KG1 (cell line): ENCODE data around the gene CHRNA7.
"Not testable (repeated sequence)": the region's sequence is repeated elsewhere in the genome, so short reads cannot be mapped to it uniquely, and the experiment has no call there.

ENCODE experiments used
- DNase-seq: peaks from one replicate; lab custom pipeline; 2025; lab: John Stamatoyannopoulos, UW

The CHRNA7 gene

DNA sequence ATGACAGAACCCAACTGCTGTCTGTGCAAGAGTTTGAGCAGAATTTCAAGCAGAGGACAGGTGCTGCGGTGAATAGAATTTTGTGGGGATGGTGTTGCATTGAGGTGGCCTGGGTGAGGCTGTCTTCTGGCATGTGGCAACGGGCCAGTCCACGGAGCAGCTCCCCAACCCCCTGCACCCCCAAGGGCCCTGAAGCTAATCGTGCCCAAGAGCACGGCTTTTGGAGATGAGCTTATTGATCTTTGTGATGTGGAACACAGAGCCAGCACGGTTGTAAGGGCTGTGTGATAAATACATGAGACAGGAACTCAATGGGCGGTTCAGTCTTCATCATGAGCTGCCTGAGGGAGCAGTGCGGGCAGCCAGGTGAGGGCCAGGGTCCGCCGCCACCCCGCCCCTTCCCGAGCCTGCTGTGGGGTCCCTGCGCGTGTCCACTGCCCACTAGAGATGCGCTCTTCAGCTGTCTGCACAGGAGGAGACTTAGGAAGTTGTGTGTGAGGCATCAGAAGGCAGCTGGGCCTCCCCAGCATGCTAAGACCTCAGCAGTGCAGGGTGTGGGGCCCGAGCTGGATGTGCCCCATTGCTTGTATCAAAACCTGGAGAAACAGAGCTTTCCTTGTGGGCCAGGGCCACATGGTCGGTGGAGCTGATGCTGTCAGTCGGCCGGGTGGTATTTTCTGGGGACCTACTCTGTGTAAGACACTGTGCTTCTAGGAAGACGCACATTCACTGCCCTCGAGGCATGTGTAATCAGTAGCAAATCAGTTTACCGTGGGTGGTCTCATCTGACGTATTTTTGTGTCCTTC is 90.5 kb downstream of the CHRNA7 start:
- no peak for DNase-seq

DNA sequence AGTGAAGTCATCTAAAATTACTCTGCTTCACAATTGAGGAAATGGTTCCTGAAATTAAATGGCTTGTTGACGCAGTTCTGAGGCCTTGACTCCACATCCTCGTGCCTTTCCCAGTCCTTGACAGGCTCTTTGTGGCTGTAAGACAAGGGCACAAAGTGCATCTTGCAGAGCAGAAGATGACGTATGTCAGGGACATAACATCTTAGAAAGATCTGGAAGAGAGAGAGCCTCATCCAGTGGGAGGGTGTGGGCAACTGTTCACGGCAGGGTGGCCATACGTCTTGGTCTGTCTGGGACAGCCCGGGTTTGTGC is 91.0 kb downstream of the CHRNA7 start:
- no peak for DNase-seq

- DNase-seq: no peak
These were observed 91.7 kb downstream of the CHRNA7 start for GRCh38 chr15:32122013-32122412.

DNA sequence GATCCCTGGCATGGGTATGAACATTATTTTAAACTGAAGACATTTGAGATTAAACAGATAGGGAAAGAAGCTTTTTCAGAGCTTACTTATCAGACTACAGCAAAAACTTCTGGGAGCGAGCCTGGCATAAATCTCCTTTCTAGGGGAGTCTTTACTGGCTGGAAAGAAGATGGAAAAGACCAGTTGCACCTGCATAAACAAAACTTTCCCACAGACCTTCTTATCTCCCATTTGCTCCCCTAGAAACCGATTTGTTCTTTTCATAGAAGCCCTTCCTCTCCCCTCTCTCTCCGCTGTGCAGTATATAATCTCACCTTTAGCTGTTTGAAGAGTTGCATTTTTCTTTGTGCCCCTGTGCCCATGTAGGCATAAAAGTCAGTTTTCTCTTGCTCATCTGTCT is 93.2 kb downstream of the CHRNA7 start:
- DNase-seq: no peak

DNA sequence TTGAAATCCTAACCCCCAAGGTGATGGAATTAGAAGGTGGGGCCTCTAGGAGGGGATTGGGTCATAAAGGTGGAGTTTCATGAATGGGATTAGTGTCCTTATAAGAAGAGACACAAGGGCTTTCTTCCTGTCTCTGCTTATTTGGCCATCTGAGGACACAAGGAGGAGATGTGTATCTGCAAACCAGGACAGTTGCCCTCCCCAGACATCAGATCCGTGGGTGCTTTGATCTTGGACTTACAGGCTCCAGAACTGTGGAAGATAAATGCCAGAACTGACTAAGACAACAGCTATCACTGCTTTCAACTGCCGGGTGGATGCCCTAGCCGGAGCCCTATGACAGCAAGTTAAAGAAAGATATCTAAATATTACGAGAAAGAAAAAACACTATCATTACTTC is 94.4 kb downstream of the CHRNA7 start:
- DNase-seq: no peak

DNA sequence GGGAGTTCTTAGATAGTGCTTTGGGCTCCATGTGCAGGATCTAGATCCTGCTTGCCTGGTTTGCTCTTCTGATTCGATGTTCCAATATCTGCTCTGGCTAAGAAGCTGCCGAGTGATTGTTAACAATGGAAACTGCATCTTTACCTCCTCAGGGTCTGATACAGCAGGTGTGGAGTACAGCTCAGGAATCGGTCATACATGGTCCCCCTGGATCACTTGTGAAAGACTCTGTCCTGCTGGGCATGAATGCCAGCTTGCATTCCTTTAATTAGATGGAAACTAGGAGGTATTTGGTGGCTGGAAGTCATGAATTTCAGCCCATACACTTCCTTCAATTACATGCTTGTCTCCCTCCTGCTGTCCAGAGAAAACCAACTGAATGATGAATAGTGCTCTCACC is 95.3 kb downstream of the CHRNA7 start:
- no peak for DNase-seq

DNA sequence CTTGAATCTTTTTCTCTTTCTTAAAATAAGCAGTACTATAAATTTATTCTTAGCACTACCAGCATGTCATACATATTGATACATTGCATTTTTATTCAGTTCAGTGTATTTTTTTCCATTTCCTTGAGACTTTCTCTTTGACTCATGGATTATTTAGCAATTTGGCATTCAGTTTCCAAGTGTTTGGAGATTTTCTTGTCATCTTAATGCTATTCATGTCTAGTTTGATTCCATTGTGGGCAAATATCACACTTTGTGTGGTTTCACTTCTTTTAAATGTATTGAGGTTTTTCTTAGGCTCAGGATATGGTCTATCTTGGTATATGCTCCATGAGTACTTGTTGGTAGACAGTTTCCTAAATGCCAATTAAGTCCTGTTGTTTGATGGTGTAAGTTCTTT is 99.5 kb downstream of the CHRNA7 start:
- no peak for DNase-seq

DNA sequence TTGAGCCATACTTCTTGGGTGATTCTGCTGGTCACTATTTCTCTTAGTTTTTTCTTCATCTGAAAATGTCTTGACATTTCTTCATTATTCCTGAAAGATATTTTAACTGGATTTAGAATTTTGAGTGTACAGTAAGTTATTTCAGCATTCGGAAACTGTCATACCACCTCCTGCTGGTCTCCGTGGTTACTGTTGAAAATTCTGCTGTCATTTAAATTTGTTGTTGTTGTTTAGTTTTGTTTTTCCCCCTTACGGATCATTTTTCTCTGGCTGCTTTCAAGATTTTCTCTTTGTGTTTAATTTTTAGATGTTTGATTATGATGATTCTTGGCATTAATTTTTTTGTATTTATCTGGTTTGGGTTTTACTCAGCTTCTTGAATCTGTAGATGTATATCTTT is 100.5 kb downstream of the CHRNA7 start:
- no peak for DNase-seq

GRCh38 chr15:32131803-32132202 is 101.5 kb downstream of the CHRNA7 start:
- DNase-seq: no peak

DNA sequence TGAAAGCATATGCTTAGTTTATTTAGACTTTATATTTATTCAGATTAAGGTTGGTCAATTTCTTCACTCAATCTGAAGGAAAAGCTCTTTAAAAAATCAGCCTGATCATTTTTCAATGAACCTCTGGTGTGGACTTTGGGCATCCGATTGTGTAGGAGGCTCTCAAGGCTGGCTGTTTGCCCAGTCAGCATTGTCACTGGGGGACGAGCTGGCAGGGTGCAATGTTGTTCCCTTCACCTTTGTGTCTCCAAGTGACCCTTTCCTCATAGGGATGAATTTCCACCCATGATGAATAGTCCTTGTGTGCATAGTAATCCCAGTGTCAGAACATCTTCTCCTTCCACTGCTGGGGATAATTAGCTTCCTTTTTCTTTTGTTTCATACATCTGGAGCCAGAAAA is 102.5 kb downstream of the CHRNA7 start:
- DNase-seq: no peak

GRCh38 chr15:32134842-32135241 is 104.5 kb downstream of the CHRNA7 start:
- no peak for DNase-seq

DNA sequence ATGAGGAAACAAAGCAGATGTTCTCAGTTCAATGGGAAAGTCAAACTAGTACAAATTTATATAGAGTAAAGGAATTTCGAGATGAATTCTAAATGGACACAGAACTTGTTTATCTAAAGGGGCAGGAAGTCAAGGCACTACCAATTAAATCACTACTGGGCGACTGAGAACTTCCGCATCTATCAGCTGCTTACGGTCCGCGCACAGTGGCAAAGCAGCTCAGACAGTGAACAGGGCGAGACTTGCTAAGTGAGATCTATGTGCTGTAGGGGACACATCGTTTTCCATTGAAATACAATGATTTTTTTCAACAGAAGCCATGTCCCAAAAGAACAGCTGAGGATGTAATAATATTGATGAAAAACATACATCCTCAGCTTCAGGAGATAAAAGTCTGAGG is 105.0 kb downstream of the CHRNA7 start:
- no peak for DNase-seq

DNA sequence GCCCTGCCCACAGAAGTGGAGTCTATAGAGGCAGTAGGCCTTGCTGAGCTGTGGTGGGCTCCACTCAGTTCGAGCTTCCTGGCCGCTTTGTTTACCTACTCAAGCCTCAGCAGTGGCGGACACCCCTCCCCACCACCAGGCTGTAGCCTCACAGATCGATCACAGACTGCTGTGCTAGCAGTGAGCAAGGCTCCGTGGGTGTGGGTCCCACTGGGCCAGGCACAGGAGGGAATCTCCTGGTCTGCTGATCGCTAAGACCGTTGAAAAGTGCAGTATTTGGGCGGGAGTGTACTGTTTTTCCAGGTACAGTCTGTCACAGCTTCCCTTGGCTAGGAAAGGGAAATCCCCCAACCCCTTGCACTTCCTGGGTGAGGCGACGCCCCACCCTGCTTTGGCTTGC is 115.2 kb downstream of the CHRNA7 start:
- DNase-seq: not testable (repeated sequence)

DNA sequence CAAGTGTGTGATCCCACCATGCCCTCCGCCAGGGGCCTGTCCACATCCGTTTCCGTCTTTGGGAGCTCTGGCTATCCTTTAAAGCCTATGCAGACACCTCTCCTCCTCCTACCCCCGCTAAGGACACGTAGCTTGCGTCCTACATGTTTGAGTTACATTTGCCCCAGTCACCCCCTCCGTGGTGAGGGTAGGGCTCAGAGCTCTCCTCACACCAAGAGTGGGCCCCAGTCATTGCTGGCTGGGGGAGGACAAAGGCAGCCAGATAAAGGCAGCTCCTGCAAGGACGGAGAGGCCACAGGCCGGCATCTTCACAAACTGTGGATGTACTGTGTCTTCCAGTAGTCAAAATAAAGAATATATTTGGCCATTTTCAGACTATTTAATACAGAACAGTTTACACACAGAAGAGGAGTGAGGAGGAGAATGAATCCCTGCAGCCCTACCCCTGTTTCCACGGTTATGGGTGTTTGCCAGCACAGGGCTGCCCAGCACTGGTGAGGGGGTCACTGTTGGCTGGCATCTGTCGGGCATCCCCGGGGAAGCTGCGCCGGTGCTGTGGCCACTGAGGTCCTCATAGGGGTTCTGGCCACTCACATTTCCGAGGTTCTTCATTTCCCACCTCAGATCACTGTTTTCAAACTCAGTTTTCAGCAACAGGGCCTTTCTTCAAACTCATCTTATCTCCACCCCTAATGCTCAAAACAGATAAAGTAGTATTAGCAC is 118.7 kb downstream of the CHRNA7 start:
- DNase-seq: no peak

DNA sequence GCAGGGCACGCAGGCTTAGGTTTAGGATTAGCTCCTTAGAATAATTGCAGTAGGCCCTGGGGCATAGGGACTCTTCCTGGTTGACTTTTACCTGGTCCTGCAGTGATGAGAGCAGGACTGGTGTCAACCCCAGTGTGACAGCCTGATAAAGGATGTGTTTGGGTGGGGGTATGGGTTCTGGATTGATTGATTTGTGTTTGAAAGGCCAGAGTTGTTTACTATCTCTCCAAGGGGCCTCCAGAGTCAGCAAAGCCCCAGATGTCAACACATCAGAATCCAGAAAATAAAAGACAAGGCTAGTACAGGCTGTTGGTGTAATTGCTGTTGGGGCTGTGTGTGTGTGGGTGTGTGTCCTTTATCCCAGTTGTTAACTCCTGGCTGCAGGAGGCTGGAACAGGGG is 122.3 kb downstream of the CHRNA7 start:
- DNase-seq: no peak

DNA sequence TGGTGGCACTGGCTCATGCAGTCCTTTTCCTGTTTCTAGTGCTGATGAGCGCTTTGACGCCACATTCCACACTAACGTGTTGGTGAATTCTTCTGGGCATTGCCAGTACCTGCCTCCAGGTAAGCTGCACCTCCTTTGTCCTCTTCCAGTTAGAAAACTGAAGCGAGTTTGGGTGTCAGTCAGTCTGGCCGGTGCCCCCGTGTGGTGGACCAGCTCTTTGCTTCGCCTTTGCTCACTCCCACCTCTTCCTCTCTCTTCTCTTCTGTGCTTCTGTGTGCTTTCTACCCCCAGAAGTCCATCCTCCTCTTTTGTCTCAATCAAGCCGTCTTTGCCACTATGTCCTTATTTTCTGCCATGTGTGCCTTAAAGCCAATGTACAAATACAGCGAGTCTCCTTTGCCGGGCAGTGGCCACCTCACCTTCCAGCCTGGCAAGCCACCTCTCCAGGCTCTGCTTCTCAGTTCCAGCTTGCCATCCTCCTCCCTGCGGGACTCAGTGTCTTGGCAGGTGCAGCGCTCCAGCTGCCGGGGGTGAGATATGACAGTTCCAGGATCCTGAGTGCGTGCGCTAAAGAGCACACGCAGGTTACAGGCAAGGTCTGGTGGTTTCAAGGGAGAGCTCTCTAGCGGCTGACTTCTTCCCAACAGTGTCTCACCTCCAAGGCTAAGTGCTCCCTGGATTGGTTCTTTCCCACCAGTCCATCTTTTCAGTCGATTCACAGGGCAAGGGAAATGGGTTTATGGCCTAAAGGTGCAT is 123.7 kb downstream of the CHRNA7 start:
- not testable (repeated sequence) for DNase-seq

DNA sequence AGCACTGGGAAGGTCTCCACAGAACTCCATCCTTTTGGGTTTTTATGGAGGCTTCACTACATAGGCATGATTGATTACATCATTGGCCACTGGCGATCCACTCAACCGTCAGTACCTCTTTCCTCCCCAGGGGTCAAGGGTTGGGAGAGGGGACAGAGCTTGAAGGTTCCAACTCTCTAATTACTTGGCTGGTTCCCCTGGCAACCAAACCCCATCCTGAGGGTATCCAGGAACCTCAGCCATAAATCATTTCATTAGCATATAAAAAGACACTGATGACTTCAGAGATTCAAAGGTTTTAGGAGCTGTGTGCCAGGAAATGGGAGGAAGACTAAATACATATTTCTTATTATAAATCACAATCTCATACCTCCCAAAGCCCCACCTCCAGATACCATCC is 131.8 kb downstream of the CHRNA7 start:
- not testable (repeated sequence) for DNase-seq

DNA sequence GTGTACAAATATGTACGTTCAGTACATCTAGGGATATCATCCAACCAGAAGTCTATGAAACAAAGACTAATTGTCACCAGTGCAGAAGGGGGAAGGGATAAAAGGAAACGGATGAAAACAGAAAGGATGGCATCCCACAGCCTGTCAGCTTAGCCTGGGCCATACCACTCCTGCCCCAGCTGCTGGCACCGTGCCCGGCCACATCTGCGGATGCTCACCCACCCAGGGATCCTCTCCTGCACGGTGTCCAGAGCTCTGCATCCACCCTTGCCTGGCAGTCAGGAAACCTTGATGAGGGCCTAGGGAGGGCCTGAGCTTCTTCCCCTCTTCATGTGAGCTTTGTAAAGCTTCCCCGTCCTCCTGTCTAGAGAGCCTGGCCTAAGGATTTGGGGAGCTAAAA is 133.8 kb downstream of the CHRNA7 start:
- DNase-seq: not testable (repeated sequence)

GRCh38 chr15:32164747-32165146 is 134.4 kb downstream of the CHRNA7 start:
- DNase-seq: not testable (repeated sequence)

GRCh38 chr15:32165775-32166174 is 135.5 kb downstream of the CHRNA7 start:
- not testable (repeated sequence) for DNase-seq

DNA sequence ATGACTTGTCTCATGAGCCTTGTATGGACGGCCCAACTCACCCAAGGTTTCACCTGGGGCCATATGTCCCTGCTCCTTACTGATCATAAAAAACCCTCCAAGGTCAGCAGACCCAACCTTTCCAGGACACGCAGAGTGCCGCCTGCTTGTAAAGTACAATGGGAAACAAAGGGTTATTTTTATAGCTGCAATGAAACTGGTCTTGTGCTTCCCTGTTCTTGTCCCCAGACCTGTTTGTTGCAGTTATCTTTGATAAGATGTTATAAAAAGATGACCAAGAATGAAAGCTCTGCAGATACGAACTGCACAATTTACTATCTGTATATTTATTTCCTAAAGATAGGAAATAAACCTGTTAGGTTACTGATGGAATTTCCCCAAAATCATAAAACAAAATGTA is 136.0 kb downstream of the CHRNA7 start:
- not testable (repeated sequence) for DNase-seq

DNA sequence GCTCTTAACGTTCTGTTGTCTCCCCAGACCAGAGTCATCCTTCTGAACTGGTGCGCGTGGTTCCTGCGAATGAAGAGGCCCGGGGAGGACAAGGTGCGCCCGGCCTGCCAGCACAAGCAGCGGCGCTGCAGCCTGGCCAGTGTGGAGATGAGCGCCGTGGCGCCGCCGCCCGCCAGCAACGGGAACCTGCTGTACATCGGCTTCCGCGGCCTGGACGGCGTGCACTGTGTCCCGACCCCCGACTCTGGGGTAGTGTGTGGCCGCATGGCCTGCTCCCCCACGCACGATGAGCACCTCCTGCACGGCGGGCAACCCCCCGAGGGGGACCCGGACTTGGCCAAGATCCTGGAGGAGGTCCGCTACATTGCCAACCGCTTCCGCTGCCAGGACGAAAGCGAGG is 137.6 kb downstream of the CHRNA7 start:
- DNase-seq: not testable (repeated sequence)

DNA sequence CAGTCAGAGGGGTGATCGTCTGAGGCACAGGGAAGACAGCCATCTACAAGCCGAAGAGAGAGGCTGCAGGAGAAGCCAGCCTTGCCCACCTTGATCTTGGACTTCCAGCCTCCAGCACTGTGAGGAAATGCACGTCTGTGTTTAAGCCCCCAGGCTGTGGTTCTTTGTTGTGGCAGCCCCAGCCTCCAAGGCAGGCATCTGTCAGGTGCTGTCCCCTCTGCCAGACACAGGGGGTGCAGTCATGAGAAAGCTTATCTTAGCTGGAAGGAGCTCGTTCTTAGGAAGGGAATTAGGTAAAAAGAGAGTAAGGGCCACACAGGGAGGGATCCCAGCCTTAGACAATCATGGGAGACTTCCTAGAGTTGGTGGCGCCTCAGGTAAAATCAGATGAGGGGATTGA is 150.3 kb downstream of the CHRNA7 start:
- not testable (repeated sequence) for DNase-seq
